ENCODE results near the gene SLC37A2. TPM values are rescaled to one million over a fixed set of nuclear protein-coding genes. Genes with fewer than 3 reads are reported as not detected.

Gene SLC37A2
- polyA plus RNA-seq, 4 donors = 1.1 to 19.8 (median 10.6) TPM

GRCh38 chr11:125072218-125072960 lies 9.3 kb downstream of the SLC37A2 start:
- peak; percentile 76 to 91 for DNase-seq
- H3K36me3 ChIP-seq (ENCODE audit: control insufficient read depth in 3 of 3, insufficient read depth in 2 of 3, low read depth in 1 of 3, low read length in 3 of 3) = peaks cover 0 to 46% (median 0%) of the 10 kb centered on the region in 3 donors
- no peak for FAIRE-seq
- peak overlapping the region; percentile 71 to 95 (median 74) for H3K27ac ChIP-seq (ENCODE audit: low read depth in 1 of 3, low read length in 2 of 3)
- H3K4me3 ChIP-seq (ENCODE audit: low read depth in 1 of 3, low read length in 3 of 3) = no peak overlapping the region
- H3K4me1 ChIP-seq (ENCODE audit: control insufficient read depth in 3 of 3, insufficient read depth in 2 of 3, low read depth in 1 of 3, low read length in 2 of 3) = peaks cover 14 to 88% (median 21%) of the 10 kb centered on the region in 3 donors
- no peaks in the 10 kb centered on the region for H3K27me3 ChIP-seq (ENCODE audit: control insufficient read depth in 3 of 3, insufficient read depth in 3 of 3, low read length in 3 of 3)
- WGBS, 3 donors = 28 to 61% (median 45%) methylated on average over 12 of the region's 12 CpGs
- H3K9me3 ChIP-seq (ENCODE audit: control insufficient read depth in 2 of 2, insufficient read depth in 1 of 2, low read depth in 1 of 2, low read length in 1 of 2) = no peaks in the 10 kb centered on the region

DNA sequence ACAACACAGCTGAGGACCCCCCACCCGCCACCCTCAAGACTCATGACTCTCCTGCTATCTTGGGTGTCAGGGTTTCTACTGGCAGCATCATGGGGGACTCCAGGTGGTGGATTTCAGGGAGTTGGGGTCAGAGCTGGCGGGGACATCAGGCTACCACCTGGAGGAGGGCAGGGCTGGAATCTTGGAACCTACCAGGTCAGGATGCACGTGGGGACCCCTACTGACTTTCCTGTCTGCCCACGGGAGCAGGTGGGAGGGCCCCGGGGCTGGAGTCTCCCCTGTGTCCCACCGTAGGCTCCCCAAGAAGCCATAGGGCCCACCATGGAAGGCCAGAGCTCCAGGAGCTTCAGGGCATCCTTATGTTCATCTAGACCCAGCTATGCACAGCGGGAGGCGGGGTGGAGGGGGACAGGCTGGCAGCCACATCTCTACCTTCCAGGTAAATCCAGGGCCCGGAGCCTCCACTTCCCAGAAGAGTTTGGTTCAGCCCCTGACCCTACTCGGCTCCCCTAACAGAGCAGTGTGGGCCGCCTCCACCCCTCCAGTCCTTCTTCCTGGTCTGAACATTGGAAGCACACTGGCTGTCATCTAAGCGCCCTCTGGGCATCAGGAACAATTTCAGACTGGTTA lies 10.0 kb downstream of the SLC37A2 start:
- no peak overlapping the region for H3K4me3 ChIP-seq (ENCODE audit: low read depth in 1 of 3, low read length in 3 of 3)
- H3K27me3 ChIP-seq (ENCODE audit: control insufficient read depth in 3 of 3, insufficient read depth in 3 of 3, low read length in 3 of 3) = no peaks in the 10 kb centered on the region
- DNase-seq (no peak), FAIRE-seq (no peak)
- peaks cover 14 to 86% (median 21%) of the 10 kb centered on the region in 3 donors for H3K4me1 ChIP-seq (ENCODE audit: control insufficient read depth in 3 of 3, insufficient read depth in 2 of 3, low read depth in 1 of 3, low read length in 2 of 3)
- peaks cover 0 to 52% (median 0%) of the 10 kb centered on the region in 3 donors for H3K36me3 ChIP-seq (ENCODE audit: control insufficient read depth in 3 of 3, insufficient read depth in 2 of 3, low read depth in 1 of 3, low read length in 3 of 3)
- no peaks in the 10 kb centered on the region for H3K9me3 ChIP-seq (ENCODE audit: control insufficient read depth in 2 of 2, insufficient read depth in 1 of 2, low read depth in 1 of 2, low read length in 1 of 2)
- 91 to 92% (median 91%) methylated on average over 11 to 12 of the region's 12 CpGs for WGBS, 3 donors
- peak overlapping the region; percentile 64 to 95 (median 74) for H3K27ac ChIP-seq (ENCODE audit: low read depth in 1 of 3, low read length in 2 of 3)

DNA sequence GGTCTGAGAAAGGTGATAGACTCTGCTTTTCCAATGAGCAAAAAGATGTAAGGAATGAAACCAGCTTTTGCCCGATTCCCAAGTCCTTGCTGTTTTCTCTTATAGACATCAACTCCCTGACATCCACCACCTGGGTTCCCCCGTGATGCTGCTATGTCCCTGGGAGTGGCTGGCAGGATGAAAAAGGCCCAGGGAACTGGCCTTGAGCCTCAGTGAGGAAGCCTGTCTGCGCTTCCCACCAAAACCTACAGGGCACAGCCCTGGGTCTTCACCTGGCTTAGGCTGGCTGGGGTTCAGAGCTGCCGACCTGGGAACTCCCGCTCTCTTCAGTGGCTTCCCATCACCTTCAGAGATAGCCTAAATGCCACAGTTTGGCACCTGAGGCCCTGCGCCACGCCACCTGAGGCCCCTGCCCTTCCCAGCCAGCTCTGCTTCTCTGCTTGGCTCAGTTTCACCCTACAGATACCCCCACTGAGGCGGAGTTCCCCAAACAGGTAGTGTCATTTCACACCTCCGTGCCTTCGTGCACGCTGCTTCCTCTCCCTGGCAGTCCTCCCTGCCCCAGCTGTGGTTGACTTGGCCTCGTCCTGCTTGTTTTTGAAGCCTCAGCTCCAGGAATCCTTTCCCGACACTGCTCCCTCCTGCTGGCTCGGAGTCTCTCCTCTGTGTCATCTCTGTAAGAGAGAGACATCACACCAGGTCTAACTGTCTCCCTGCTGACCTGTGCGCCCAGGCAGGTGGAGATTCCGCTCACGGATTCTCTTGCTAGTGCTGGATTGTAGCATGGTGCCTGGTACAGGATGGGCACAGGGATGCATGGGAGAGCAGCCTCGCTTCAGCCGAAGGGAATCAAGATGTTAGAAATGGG lies 10.7 kb downstream of the SLC37A2 start:
- 72 to 78% (median 72%) methylated on average over 19 of the region's 19 CpGs for WGBS, 3 donors
- FAIRE-seq (no peak), DNase-seq (no peak)
- H3K4me3 ChIP-seq (ENCODE audit: low read depth in 1 of 3, low read length in 3 of 3) = no peak overlapping the region
- peaks cover 0 to 60% (median 0%) of the 10 kb centered on the region in 3 donors for H3K36me3 ChIP-seq (ENCODE audit: control insufficient read depth in 3 of 3, insufficient read depth in 2 of 3, low read depth in 1 of 3, low read length in 3 of 3)
- peaks cover 12 to 78% (median 20%) of the 10 kb centered on the region in 3 donors for H3K4me1 ChIP-seq (ENCODE audit: control insufficient read depth in 3 of 3, insufficient read depth in 2 of 3, low read depth in 1 of 3, low read length in 2 of 3)
- no peaks in the 10 kb centered on the region for H3K9me3 ChIP-seq (ENCODE audit: control insufficient read depth in 2 of 2, insufficient read depth in 1 of 2, low read depth in 1 of 2, low read length in 1 of 2)
- H3K27me3 ChIP-seq (ENCODE audit: control insufficient read depth in 3 of 3, insufficient read depth in 3 of 3, low read length in 3 of 3) = no peaks in the 10 kb centered on the region
- H3K27ac ChIP-seq (ENCODE audit: low read depth in 1 of 3, low read length in 2 of 3) = peak overlapping the region in 1 of 3 donors; percentile 95

DNA sequence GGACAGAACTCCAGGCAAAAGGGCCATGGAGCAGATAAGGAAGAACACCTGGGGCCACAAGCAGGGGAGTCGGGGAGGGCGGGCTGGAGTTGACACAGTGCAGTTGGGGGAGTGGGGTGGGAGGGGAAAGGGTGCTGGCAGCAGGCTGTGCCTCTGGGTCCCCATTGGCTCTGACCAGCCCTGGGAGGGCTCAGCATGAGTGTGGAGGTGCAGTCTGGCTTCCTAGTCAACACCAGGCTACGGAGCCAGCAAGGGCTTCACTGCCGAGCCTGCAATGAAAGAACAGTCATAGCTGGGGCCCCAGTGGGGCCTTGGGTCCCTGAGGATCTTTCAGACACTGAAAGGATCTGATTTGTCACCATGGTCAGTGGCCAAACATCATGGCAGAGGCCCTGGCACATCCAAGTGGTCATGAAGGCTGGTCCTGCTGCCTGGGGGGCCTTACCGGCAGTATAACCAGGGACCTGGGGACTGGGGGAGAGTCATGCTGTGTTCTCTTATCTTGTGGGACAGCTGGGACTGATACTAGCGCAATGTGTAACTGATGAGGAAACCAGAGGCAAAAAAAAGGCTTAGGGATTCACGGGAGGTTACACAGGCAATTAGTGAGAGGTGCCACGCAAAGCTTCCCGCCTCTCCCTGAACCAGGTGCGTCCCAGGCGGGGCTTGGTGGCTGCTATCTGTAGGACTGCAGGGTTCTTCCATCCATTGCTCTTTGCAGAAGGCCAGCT lies 11.6 kb downstream of the SLC37A2 start:
- FAIRE-seq = no peak
- H3K36me3 ChIP-seq (ENCODE audit: control insufficient read depth in 3 of 3, insufficient read depth in 2 of 3, low read depth in 1 of 3, low read length in 3 of 3) = peaks cover 0 to 68% (median 0%) of the 10 kb centered on the region in 3 donors
- no peaks in the 10 kb centered on the region for H3K27me3 ChIP-seq (ENCODE audit: control insufficient read depth in 3 of 3, insufficient read depth in 3 of 3, low read length in 3 of 3)
- 26 to 73% (median 36%) methylated on average over 11 of the region's 11 CpGs for WGBS, 3 donors
- peaks cover 12 to 70% (median 18%) of the 10 kb centered on the region in 3 donors for H3K4me1 ChIP-seq (ENCODE audit: control insufficient read depth in 3 of 3, insufficient read depth in 2 of 3, low read depth in 1 of 3, low read length in 2 of 3)
- peak overlapping the region in 2 of 3 donors; percentile 25 to 95 for H3K27ac ChIP-seq (ENCODE audit: low read depth in 1 of 3, low read length in 2 of 3)
- H3K4me3 ChIP-seq (ENCODE audit: low read depth in 1 of 3, low read length in 3 of 3) = no peak overlapping the region
- no peaks in the 10 kb centered on the region for H3K9me3 ChIP-seq (ENCODE audit: control insufficient read depth in 2 of 2, insufficient read depth in 1 of 2, low read depth in 1 of 2, low read length in 1 of 2)
- DNase-seq = peak; percentile 44 to 92

DNA sequence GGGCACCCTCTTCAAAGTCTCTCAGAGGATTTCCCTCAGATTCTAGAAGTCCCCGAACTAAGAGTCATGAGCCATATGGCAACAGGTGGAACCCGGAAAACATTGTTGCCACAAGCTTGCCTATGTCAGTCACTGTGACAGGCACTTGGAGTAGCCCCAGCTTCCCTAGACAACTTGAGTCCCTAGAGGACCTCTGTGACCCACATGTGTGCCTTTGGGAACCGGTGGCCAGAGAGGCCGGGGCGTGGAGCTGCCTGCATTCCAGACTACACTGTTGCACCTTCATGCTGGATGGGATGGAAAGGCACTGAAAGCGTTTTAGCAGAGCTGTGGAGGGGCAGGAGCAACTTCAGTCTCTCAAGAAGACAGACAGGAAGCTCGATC lies 12.1 kb downstream of the SLC37A2 start:
- Histone ChIP-seq H3K36me3 (ENCODE audit: control insufficient read depth in 3 of 3, insufficient read depth in 2 of 3, low read depth in 1 of 3, low read length in 3 of 3) (peaks cover 0 to 74% (median 0%) of the 10 kb centered on the region in 3 donors), H3K9me3 (ENCODE audit: control insufficient read depth in 2 of 2, insufficient read depth in 1 of 2, low read depth in 1 of 2, low read length in 1 of 2) (no peaks in the 10 kb centered on the region), H3K27me3 (ENCODE audit: control insufficient read depth in 3 of 3, insufficient read depth in 3 of 3, low read length in 3 of 3) (no peaks in the 10 kb centered on the region), H3K4me1 (ENCODE audit: control insufficient read depth in 3 of 3, insufficient read depth in 2 of 3, low read depth in 1 of 3, low read length in 2 of 3) (peaks cover 10 to 64% (median 13%) of the 10 kb centered on the region in 3 donors), H3K4me3 (ENCODE audit: low read depth in 1 of 3, low read length in 3 of 3) (no peak overlapping the region), H3K27ac (ENCODE audit: low read depth in 1 of 3, low read length in 2 of 3) (peak overlapping the region in 1 of 3 donors; percentile 95)
- DNase-seq = no peak
- 74 to 81% (median 79%) methylated on average over 7 of the region's 7 CpGs for WGBS, 3 donors
- FAIRE-seq = no peak

DNA sequence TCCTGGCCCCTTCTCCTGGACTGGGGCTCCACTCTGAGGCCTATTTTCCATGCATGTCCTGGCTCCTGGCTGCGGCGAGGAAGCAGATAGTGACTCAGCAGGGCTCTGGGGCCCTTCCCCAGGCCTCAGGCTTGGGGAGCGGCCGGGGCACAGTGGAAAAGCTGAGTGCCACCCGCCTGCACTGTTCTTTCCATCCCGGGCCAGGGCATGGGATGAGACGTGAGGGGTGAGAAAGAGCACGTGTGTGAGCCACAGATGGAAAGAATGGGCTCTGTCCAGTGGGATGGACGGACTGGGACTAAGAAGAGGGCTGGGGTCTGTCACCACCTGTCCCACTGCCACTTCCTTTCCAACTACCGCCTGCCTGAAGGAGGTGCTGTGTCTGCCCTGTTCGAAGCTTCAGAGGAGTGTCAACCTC lies 12.8 kb downstream of the SLC37A2 start:
- Histone ChIP-seq H3K4me3 (ENCODE audit: low read depth in 1 of 3, low read length in 3 of 3) (no peak overlapping the region), H3K36me3 (ENCODE audit: control insufficient read depth in 3 of 3, insufficient read depth in 2 of 3, low read depth in 1 of 3, low read length in 3 of 3) (peaks cover 0 to 81% (median 0%) of the 10 kb centered on the region in 3 donors), H3K27me3 (ENCODE audit: control insufficient read depth in 3 of 3, insufficient read depth in 3 of 3, low read length in 3 of 3) (no peaks in the 10 kb centered on the region), H3K4me1 (ENCODE audit: control insufficient read depth in 3 of 3, insufficient read depth in 2 of 3, low read depth in 1 of 3, low read length in 2 of 3) (peaks cover 9 to 57% (median 11%) of the 10 kb centered on the region in 3 donors), H3K27ac (ENCODE audit: low read depth in 1 of 3, low read length in 2 of 3) (peak overlapping the region in 1 of 3 donors; percentile 95), H3K9me3 (ENCODE audit: control insufficient read depth in 2 of 2, insufficient read depth in 1 of 2, low read depth in 1 of 2, low read length in 1 of 2) (no peaks in the 10 kb centered on the region)
- FAIRE-seq (no peak), DNase-seq (peak in 1 of 2 donors; percentile 52)
- WGBS, 3 donors = 75 to 82% (median 79%) methylated on average over 11 of the region's 11 CpGs

- WGBS, 3 donors = 81 to 90% (median 82%) methylated on average over 14 of the region's 14 CpGs
- Histone ChIP-seq H3K4me1 (ENCODE audit: control insufficient read depth in 3 of 3, insufficient read depth in 2 of 3, low read depth in 1 of 3, low read length in 2 of 3) (peaks cover 4 to 52% (median 7%) of the 10 kb centered on the region in 3 donors), H3K36me3 (ENCODE audit: control insufficient read depth in 3 of 3, insufficient read depth in 2 of 3, low read depth in 1 of 3, low read length in 3 of 3) (peaks cover 0 to 81% (median 0%) of the 10 kb centered on the region in 3 donors), H3K4me3 (ENCODE audit: low read depth in 1 of 3, low read length in 3 of 3) (no peak overlapping the region), H3K27ac (ENCODE audit: low read depth in 1 of 3, low read length in 2 of 3) (no peak overlapping the region), H3K9me3 (ENCODE audit: control insufficient read depth in 2 of 2, insufficient read depth in 1 of 2, low read depth in 1 of 2, low read length in 1 of 2) (no peaks in the 10 kb centered on the region), H3K27me3 (ENCODE audit: control insufficient read depth in 3 of 3, insufficient read depth in 3 of 3, low read length in 3 of 3) (no peaks in the 10 kb centered on the region)
- DNase-seq (no peak), FAIRE-seq (no peak)
Observed at GRCh38 chr11:125076378-125076945, 13.4 kb downstream of the SLC37A2 start.
